Muscle of leg (tissue), 11 donors: Measurements from ENCODE around the gene RIMBP3B. TPM values are rescaled to one million over a fixed set of nuclear protein-coding genes. Genes with fewer than 3 reads are reported as not detected.
A peak's percentile ranks its signal among the peaks of the same experiment; 100 is the strongest.
"Not testable (repeated sequence)": the region's sequence is repeated elsewhere in the genome, so short reads cannot be mapped to it uniquely, and the experiment has no call there.

Source experiments
- DNase-seq: peaks from one replicate; pipeline ENCODE4 v3.0.0; 2013
- H3K27ac ChIP-seq: one replicate; pipeline ENCODE4 v1.5.1; 2013; ENCODE audit warnings: mild to moderate bottlenecking, low read length, control low read depth
- H3K27me3 ChIP-seq: one replicate; pipeline ENCODE4 v1.6.1; 2013; ENCODE audit warnings: low read length; ENCODE audit not compliant: control insufficient read depth, insufficient read depth
- H3K36me3 ChIP-seq: one replicate; pipeline ENCODE4 v1.6.1; 2013; ENCODE audit warnings: low read length; ENCODE audit not compliant: control insufficient read depth, insufficient read depth
- H3K4me1 ChIP-seq: one replicate; pipeline ENCODE4 v1.6.1; 2013; ENCODE audit warnings: low read length; ENCODE audit not compliant: control insufficient read depth, insufficient read depth
- H3K4me3 ChIP-seq: one replicate; pipeline ENCODE4 v1.5.1; 2013; ENCODE audit warnings: low read length, control low read depth
- H3K9me3 ChIP-seq: replicated peaks from 2 replicates; pipeline ENCODE4 v1.6.1; 2013; ENCODE audit warnings: low read depth, low read length; ENCODE audit not compliant: control insufficient read depth
- WGBS: methylation state at CpG from one replicate; pipeline ENCODE4 v1.1.5; 2013; ENCODE audit warnings: missing lambda C conversion rate; ENCODE audit not compliant: insufficient coverage; 5-methylcytosine and 5-hydroxymethylcytosine counted together
- polyA plus RNA-seq, 8 donors: library from polyadenylated mRNA; unstranded; fragments of 120-200 nt; gene quantifications; one replicate each; pipeline versions ENCODE4 v1.2.1 to v1.2.3, GENCODE V29; 2013; ENCODE audit warnings: inconsistent platforms in 1 of 8, low replicate concordance in 1 of 8; ENCODE audit not compliant: insufficient read length in 8 of 8, insufficient read depth in 1 of 8
- total RNA-seq: library from RNA; stranded (reverse); fragments of 120-200 nt; gene quantifications from one replicate; pipeline ENCODE4 v1.2.4, GENCODE V29; 2013

RIMBP3B gene
- total and polyA plus RNA-seq, 9 donors: 0.18 TPM; not detected in 8

DNA sequence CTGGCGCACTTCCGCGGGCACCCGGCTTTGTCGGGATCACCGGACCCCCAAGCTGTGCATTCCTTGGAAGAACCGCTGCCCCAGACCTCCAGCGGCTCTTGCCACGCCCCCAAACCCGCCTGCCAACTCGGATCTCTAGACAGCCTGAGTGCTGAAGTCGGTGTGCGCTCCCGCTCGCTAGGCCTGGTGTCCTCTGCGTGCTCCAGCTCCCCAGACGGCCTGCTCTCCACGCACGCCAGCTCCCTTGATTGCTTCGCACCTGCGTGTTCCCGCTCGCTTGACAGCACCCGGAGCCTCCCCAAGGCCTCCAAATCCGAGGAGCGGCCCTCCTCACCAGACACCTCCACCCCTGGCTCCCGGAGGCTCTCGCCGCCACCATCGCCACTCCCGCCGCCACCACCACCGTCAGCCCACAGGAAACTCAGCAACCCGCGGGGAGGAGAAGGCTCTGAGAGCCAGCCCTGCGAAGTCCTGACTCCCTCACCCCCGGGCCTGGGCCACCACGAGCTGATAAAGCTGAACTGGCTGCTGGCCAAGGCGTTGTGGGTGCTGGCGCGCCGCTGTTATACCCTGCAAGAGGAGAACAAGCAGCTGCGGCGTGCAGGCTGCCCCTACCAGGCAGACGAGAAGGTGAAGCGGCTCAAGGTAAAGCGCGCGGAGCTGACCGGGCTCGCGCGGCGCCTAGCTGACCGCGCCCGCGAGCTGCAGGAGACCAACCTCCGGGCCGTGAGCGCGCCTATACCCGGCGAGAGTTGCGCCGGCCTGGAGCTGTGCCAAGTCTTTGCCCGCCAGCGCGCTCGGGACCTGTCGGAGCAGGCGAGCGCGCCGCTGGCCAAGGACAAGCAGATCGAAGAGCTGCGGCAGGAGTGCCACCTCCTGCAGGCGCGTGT lies 1.2 kb downstream of the RIMBP3B start:
- not testable (repeated sequence) for H3K4me1 ChIP-seq, H3K4me3 ChIP-seq, H3K27ac ChIP-seq, DNase-seq, H3K36me3 ChIP-seq, H3K9me3 ChIP-seq, H3K27me3 ChIP-seq
- no CpG with 5 or more reads among the region's 79 CpGs for WGBS

DNA sequence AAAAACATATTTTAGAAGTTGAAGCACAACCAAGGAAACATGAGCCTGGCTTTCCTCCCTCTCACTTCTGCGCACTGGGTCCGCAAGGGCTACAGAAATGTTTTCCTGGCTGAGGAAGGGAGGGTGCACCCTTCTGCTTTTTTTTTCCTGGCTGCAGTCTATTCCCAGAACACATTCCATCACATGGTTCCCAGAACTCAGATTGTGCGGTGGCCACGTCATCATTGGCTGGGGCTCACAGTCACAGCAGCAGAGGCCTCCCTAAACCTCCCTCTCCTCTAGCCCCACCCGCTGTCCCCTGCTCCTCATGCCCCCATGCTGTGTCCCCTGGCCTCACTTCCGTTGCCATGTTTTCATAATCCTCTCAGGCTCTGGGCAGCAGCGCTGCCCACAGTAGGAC lies 5.9 kb downstream of the RIMBP3B start:
- H3K27ac ChIP-seq, H3K4me3 ChIP-seq, DNase-seq, H3K9me3 ChIP-seq, H3K36me3 ChIP-seq, H3K4me1 ChIP-seq, H3K27me3 ChIP-seq: not testable (repeated sequence)
- WGBS: no CpG with 5 or more reads among the region's 7 CpGs

DNA sequence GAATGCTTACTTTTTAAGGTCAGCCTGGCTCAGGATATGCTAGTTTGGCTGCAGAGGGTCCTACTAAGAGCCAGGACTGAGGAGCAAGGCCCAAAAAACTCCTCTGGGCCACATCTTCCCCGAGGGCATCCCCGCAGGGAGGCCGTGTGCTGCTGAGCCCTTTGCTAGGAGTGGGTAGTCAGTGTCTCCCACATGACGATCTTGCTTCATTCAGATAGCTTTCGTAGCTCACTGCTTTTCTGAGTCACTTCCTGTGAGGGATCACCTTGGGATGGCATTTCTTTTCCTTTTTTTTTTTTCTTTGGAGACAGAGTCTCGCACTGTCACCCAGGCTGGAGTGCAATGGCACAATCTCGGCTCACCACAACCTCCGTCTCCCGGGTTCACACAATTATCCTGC lies 6.5 kb downstream of the RIMBP3B start:
- H3K27me3 ChIP-seq, H3K4me3 ChIP-seq, H3K27ac ChIP-seq, H3K36me3 ChIP-seq, H3K9me3 ChIP-seq, H3K4me1 ChIP-seq, DNase-seq: not testable (repeated sequence)
- WGBS: no CpG with 5 or more reads among the region's 9 CpGs

DNA sequence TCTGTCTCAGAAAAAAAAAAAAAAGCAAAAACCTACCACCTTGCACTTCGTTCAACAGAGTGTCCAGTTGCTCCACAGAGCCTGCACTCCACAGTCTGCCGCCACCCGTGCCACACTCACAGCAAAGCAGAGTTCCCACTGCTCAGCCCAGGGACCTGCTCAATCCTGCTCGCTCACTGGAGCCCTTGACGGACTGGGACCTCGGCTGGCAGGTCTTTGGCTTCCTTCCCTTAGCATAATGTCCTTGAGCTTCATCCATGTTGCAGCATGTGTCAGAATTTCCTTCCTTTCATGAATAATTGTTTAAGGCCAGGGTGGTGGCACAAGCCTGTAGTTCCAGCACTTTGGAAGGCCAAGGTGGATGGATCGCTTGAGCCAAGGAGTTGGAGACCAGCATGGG lies 11.1 kb downstream of the RIMBP3B start:
- not testable (repeated sequence) for H3K4me3 ChIP-seq, DNase-seq, H3K9me3 ChIP-seq, H3K27ac ChIP-seq, H3K36me3 ChIP-seq, H3K27me3 ChIP-seq, H3K4me1 ChIP-seq
- no CpG with 5 or more reads among the region's 7 CpGs for WGBS

DNA sequence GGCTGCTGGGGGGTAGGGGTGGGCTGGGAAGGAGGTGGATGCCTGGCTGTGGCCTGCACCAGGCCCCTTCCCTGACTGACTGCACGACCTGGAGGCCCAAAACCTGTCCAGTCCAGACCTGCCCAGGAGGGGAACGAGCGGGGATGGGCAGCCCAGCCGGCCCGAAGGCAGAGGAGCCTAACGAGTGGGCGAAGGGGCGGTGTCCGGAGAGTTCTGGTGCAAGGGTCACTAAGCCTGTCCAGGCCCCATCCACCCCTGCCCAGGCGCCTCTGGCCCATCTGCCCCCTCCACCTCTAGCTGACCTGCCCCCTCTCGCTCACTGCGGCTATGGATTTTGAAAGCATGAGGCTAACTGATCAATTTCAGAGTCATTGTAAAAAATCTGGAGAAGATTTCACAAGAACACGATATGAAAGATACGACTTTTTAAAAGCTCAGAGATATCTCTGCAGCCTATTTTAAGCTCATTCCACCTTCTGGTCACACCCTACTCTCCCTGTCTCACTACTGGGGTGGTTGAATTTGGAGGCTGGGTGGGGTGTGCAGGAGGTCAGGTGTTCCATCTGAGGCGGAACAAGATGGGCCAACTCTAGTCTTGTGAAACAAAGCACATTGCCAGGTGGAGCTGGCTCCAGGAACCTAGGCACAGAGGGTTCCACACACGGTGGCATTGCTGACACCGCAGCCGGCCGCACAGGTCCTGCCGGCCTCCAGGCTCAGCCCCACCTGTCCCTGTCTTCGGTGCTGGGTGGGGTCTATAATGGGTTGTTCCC lies 17.8 kb downstream of the RIMBP3B start:
- not testable (repeated sequence) for H3K36me3 ChIP-seq, DNase-seq, H3K4me3 ChIP-seq, H3K27me3 ChIP-seq, H3K4me1 ChIP-seq, H3K27ac ChIP-seq, H3K9me3 ChIP-seq
- WGBS: no CpG with 5 or more reads among the region's 21 CpGs

DNA sequence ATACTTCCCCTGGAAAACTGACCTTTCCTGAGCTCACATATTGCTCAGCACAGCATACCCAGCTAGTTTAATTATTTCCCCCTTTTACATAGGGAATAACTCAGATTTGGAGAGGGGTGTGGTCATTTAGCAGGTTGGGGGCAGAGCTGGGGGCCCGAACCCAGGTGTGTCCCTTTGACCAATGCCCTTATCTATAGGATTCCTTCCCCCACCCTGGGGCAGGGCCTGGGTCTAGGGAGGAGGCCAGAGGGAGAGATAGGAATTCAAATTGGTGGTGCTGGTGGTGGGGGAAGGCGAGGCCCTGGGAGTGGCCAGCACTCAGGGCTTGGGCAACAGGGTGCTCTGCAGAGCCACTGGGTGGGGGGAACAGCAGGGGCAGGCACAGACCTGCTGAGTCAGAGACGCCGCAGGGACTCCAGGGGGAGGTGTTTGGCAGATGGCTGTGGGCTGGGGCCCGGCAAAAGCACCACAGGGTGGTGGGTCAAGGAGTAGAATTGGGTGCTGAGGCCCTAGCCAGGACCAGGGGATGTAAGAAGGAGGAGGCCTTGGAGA lies 19.3 kb downstream of the RIMBP3B start:
- H3K4me3 ChIP-seq, H3K36me3 ChIP-seq, DNase-seq, H3K4me1 ChIP-seq, H3K27ac ChIP-seq, H3K9me3 ChIP-seq, H3K27me3 ChIP-seq: not testable (repeated sequence)
- no CpG with 5 or more reads among the region's 5 CpGs for WGBS

DNA sequence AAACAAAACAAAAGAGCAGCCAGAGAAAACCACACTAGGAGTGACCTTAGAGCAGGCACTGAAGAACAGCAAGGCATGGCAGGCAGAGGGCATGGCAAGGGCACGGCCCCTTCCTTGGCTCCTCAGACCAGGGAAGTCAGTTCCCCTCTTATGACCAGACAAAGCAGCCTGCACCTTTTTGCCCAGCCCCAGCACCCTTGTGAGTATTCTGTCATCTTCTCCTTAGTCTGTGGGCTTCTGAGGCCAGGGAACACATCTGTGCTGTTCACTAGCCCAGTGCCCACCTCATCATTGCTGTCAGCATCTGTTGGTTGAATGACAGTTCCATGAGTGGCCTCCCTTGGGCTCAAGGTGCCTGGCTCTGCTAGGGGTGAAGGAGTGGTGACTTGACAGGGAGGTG lies 23.6 kb downstream of the RIMBP3B start:
- not testable (repeated sequence) for H3K36me3 ChIP-seq, H3K27ac ChIP-seq, H3K9me3 ChIP-seq, H3K4me3 ChIP-seq, H3K4me1 ChIP-seq, H3K27me3 ChIP-seq, DNase-seq
- no CpG with 5 or more reads among the region's 1 CpG for WGBS

DNA sequence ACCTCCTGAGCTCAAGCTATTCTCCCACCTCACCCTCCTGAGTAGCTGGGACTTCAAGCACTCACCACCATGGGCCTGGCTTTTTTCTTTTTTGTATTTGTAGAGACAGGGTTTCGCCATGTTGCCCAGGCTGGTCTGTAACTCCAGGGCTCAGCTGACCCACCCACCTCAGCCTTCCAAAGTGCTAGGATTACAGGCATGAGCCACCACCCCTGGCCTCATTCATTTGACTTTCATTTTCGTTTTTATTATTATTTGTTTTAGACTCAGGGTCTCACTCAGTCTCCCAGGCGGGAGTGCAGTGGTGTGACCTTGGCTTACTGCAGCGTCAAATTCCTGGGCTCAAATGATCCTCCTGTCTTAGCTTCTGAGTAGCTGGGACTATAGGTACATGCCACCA lies 24.2 kb downstream of the RIMBP3B start:
- H3K9me3 ChIP-seq, H3K4me3 ChIP-seq, H3K36me3 ChIP-seq, H3K27ac ChIP-seq, H3K27me3 ChIP-seq, DNase-seq, H3K4me1 ChIP-seq: not testable (repeated sequence)
- WGBS: no CpG with 5 or more reads among the region's 4 CpGs

DNA sequence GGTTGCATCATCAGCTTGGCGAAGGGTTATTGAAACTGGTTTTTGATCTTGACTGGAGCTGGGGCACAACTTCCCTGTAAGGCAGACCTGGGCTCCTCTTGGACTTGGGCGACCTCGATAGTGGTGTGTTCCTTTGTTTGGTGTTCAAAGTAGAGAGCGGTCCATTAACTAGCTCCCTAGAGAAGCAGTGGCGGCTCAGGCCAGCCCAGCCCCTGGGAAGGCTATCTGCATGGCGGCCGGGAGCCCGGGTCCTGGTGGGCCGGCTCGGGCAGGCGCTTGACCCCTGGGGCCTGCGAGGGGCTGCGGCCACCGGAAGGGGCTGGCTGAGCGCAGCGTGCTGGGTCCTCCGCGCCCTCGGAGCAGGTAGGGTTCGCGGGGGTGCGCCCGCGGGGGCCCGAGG lies 32.8 kb downstream of the RIMBP3B start:
- not testable (repeated sequence) for H3K27me3 ChIP-seq, H3K4me1 ChIP-seq, H3K9me3 ChIP-seq, H3K36me3 ChIP-seq, DNase-seq, H3K27ac ChIP-seq, H3K4me3 ChIP-seq
- WGBS: no CpG with 5 or more reads among the region's 25 CpGs

DNA sequence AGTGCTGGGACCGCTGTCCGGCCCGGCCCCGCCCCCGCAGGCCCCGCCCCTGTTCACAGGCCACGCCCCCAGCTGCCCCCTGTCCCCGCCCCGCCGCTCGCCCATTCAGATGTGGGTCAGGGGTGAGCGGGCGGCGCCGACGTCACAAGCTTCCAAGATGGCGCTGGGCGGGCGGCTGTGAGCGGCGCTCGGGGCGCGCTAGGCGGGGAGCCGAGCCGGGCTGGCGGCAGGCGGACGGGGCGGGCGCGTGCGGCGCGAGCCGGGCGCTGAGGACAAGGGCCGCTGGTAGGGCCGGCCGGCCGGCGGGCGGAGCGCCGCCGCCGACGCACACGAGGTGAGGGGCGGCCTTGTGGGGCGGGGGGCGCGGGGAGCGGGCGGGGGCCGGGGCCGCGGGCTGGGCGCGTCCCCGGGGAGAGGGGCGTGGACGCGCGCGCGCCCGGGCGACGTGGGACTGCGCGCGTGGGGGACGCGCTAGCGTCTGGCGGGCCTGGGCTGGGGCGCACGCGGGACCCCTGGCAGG lies 33.7 kb downstream of the RIMBP3B start, which contains the start of gene HIC2:
HIC2 (plus strand) TSS at position 145 of the 520 bp plus-strand sequence. CDS start 25,461 bp downstream, outside the sequence.
- peak within 1 kb of the TSS; percentile 42 for H3K4me3 ChIP-seq
- not testable (repeated sequence) for H3K36me3 ChIP-seq, H3K4me1 ChIP-seq, H3K27ac ChIP-seq, DNase-seq, H3K27me3 ChIP-seq, H3K9me3 ChIP-seq
- no CpG with 5 or more reads among the region's 81 CpGs for WGBS
